ELR (cell line): ENCODE data around the gene CRIP1.
A peak's percentile ranks its signal among the peaks of the same experiment; 100 is the strongest.

Experiments used
- DNase-seq: peaks from one replicate; pipeline ENCODE4 v3.0.0-alpha.2; 2015; ENCODE audit warnings: low read depth

CRIP1 gene

GRCh38 chr14:105480807-105481801 is 5.6 kb upstream of the CRIP1 start:
- peak; percentile 89 for DNase-seq

DNA sequence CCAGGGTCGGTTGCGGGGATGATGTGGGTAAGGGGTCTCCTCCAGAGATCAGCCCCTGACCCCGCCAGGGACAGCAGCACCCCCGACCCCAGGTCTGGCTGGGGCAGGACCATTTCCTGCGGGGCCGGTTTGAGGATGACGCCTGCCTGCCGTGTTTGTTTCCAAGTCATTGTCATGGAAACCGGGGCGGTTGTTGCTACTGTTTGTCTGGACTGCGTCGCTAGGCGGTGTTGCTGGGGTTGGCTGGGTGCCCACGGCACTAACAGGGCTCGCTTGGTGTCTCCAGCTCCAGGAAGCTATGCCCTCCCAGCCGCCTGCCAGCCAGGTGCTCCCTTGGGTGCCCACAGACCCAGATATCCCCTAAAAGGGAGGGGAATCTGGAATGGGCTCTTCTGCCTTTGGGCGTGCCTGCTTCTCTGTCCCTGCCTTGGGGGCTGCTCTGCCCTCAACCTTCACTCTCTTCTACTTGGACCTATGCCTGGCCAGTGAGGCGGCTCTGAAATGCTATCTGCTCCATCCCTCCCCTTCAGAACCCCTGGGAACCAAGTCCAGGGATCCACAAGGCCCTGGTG is 4.7 kb upstream of the CRIP1 start:
- peak; percentile 99 for DNase-seq

DNA sequence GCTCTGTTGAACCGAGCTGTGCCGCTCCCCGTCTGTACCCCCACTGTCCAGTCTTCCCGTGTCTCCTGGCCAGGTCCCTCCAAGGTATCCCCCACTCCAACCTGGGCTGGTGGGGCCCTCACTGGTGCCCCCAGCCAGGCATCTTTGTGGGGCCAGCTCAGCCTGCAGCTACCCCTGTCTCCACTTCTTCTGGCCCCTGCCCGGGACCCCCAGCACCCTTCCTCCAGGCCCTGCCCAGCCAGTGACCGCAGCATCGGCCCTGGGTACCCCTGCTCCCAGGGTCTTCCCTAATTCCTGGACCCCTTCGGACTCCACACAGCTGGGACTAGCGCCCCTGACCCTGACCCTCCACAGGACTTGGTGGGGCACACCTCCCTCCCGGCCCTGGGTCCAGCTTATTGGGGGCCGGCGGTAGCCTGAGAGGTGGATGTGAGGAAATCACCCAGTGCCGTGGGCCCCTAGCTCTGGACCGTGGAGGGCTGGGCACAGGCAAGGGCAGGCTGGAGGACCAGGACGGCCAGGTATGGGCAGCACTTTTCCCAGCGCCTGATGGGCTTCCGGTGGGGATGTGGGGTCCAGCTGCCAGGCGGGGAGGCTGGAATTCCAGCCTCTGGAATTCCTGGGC is 4.1 kb upstream of the CRIP1 start:
- no peak for DNase-seq

GRCh38 chr14:105483300-105484068 is 3.2 kb upstream of the CRIP1 start:
- no peak for DNase-seq

DNA sequence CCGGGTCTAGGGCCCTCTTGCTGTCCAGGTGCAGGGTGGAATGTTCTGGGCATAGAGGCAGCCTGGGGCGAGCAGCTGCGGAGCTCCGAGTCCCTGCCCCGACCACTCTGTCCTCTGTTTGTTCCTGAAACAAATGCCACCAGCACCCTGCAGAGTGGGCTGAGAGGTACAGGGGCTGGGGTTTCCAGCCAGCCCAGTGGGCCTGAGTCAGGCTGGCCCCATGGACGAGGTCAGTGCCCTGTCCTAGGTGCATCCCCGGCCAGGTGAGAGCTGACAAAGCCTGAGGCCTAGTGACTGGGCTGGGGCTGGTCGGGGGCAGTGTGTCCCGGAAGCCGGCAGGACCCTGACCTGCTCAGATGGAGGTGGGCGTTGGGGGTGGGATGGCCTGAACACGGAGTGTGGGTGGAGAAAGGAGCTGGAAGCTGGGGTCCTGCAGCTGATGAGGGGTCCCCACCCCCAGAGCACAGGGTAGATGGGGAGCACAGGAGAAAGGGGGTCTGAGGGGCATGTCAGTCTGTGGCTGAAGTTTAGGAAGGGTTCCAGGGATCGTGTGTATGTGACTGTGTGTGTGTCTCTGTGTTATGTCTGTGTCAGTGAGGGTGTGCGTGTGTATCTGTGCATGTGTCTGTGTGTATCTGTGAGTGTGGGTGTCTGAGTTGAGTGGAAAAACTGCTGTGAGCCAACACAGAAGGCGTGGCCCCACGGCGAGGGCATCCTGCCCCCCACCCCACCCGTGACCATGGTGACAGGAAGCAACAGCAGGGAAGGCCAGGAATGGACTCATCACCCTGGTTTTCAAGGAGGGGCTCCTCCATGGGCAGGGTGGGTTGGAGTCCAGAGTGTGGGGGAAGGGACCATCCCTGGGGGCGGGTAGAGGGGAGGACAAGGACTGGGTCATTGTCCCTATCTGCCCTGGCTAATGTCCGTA is 2.4 kb upstream of the CRIP1 start:
- DNase-seq = peak; percentile 24

GRCh38 chr14:105484997-105485393 is 1.7 kb upstream of the CRIP1 start:
- DNase-seq = no peak

GRCh38 chr14:105485739-105486162 is 935 bp upstream of the CRIP1 start:
- peak; percentile 46 for DNase-seq

DNA sequence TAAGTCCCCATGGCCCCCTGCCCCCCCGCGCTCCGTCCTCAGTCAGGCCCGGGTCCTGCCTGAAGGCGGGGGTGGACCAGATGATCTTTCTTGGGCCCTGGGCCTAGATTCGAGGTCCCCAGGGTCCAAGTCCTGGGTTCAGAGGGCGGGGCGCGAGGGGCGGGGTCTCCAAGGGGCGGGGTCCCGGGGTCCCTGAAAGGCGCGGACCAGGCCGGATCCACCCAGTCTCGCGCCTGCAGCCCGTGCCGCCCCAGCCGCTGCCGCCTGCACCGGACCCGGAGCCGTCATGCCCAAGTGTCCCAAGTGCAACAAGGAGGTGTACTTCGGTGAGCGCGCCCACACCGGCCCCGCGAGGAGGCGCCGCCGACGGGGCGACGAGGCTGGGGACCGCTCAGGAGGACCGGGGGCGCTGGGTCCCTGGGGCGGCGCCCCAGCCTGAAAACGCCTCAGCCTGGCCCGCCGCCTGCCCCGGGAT is 325 bp downstream of the CRIP1 start:
- no peak for DNase-seq

DNA sequence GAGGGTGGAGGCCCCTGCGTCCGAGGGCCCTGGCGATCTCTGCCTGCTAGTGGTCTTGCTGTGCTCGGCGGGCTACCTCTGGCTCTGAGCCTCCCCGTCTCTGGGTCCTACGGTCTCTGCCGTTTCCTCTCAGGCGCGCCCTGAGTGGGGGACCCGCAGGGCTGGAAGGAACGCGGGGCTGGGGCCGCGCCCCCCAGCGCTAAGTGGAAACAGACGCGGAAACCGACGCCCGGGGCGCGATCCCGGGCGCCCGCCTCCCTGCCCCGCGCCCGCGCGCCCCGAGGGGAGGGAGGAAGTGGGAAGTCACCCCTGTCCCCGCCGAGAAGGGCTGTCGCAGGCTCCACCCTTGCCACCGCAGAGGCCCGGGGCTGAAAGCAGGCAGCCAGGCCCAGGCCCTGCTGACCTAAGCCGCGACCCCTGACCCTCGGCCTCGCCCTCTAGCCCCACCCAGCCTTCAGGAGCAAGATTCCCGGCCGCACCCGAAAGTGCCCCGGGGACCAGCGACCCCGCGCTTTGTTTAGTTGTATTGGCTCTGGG is 831 bp downstream of the CRIP1 start:
- DNase-seq = peak; percentile 28

DNA sequence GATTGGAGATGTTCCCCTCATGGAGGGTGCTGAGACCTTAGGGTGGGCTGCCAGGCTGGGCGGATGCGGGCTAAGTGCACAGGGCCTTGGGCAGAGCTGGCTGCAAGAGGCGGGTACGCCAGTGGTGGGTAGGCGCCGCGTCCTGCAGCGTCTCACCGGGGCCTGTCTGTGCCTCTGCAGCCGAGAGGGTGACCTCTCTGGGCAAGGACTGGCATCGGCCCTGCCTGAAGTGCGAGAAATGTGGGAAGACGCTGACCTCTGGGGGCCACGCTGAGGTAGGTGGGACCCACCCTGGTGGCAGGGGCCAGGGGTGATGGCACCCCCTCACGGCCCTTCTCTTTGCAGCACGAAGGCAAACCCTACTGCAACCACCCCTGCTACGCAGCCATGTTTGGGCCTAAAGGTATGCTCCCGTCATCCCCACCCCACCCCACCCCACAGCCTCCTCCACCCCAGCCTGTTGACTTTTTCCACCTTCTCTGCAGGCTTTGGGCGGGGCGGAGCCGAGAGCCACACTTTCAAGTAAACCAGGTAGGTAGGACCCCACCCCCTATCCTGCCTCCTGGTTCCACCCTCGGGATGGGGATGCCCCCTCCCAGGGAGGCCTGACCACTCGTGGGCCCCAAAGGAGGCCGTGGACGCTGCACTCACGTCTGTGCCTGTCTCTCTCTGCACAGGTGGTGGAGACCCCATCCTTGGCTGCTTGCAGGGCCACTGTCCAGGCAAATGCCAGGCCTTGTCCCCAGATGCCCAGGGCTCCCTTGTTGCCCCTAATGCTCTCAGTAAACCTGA is 1.5 kb downstream of the CRIP1 start:
- no peak for DNase-seq

- no peak for DNase-seq
These were observed 2.3 kb downstream of the CRIP1 start for GRCh38 chr14:105488781-105489541.

DNA sequence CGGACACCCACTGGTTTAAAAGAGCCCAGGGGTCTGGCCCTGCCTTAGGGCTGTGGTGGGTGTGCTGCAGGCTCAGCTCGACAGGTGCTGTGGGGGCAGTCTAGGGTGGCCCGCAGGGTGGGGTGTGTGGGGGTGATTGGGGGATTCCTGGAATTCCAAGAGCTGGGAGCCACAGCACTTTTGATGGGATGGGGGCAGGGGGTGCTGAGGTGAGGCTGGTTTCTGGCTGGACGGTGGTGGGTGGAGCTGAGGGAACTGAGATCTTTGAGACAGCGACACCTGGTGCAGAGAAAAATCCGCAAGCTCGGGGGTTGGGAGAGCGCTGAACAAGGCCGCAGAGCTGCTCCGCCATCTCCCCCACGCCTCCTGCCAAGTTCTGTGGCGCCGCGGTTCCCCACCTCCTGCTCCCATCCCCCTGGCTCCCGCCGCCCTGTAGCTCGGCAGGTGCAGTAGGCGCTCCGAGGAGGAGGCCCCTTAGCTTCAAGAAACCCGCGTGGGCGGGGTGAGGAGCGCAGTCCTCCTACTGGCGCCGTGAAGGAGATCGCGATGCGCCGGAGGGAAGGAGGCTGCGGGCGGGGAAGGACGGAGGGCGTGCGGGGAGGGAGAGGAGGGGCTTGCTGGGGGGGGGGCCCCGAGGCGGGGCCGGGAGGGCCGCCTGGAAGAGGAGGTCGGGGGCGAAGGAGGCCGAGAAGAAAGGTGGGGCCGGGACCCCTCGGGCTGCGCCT is 3.0 kb downstream of the CRIP1 start:
- peak; percentile 90 for DNase-seq

DNA sequence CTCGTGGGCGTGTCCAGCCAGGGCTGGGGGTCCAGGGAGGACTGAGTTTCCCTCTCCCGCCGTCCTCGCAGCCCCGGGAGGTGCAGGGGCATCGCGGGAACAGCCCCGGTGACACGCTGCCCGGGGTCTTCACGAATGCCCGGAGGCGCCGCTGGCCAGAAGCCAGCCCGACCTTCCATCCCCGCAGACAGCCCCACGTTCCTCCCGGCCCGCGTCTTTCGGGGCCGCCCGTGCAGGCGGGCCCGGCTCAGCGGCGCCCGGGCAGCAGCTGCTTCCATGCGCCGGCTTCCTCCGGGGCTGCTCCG is 3.5 kb downstream of the CRIP1 start:
- DNase-seq = no peak

DNA sequence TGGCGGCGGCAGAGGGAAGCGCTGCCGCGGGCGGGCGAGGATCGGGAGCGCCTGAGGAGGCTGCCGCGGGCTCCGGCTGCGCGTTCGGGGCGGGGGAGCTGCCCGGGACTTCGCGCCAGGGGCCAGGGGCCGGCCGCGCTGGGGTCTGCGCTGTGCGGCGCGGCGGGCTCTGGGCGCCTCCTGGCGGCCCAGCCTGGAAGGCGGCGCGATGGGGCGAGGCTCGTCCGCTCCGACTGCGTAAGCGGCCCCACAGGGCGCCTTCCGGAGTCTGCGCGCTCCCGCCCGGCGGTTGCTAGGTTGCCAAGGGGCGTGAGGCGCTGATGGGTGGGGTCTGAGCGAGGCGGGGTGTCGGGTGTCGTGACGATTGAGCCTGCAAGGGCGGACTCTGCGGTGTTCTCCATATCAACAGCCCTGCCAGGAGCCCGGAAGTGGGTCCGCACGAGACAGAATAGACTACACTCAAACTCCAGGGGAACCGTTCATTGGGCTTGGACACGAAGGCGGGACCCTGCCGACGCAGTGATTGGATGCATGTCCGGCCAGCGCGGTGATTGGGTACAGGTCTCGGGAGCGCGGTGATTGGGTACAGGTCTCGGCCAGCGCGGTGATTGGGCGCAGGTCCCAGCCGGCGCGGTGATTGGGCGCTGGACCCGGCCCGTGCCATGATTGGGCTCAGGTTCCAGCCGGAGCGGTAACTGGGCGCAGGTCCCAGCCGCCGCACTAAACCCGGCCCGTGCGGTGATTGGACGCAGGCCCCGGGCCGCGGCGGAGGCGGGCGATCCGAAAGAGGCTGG is 4.1 kb downstream of the CRIP1 start, which contains the start of gene TEDC1:
Gene TEDC1, plus strand, starts transcription at position 675 of the 794 bp plus-strand sequence. CDS start 130 bp downstream, outside the sequence.
- DNase-seq = peak; percentile 100

- peak; percentile 80 for DNase-seq
These were observed 4.8 kb downstream of the CRIP1 start for GRCh38 chr14:105491366-105491973.

DNA sequence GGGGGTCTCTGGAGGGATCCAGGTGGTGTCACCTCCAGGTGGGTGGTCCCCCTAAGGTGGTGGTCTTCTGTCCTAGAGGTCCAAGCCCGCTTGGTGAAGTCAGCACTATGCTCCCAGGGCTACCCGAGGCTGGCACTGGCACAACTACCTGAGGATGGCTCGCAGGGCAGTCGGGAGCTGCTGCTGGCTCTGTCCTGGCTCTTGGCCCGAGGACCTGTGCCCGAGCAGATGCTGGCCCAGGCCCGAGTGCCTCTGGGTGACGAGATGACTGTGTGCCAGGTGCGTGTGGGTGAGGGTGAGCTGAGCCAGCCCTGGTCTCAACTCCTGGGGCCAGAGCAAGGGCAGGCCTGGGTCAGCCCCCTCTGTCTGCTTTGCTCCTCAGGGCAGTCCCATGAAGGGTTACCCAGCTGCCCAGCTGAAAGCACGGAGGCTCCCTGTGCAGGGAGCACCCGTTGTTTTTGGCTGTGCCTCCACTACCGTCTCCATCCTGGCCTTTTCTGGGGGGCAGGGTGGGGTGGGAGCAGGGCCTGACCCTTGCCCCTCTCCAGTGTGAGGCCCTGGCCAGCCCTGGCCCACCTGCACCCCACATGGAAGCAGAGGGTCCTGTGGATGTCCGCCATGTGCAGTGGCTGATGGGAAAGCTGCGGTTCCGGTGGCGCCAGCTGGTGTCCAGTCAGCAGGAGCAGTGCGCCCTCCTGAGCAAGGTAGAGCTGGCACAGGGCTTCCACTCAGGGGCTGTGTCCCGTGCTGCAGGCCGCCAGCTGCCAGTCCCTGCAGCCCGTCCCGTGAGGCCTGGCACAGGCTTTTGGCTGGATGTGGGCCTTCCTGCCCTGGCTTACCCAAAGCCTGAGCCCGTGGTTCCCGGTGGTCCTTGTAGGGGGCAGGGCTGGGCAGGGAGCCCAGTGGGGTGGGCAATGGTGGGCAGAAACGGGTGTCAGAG is 5.6 kb downstream of the CRIP1 start:
- DNase-seq = no peak
